ENCODE data around the gene RBKS.
"Not testable (repeated sequence)": the region's sequence is repeated elsewhere in the genome, so short reads cannot be mapped to it uniquely, and the experiment has no call there.

Gene RBKS

GRCh38 chr2:27756091-27756490, 134.1 kb downstream of the RBKS start:
- DNase-seq: no peak

GRCh38 chr2:27754831-27755230, 135.4 kb downstream of the RBKS start:
- DNase-seq: no peak

- DNase-seq: peak; percentile 75
Measured at GRCh38 chr2:27754138-27754588, 136.0 kb downstream of the RBKS start.

GRCh38 chr2:27752551-27753237, 137.5 kb downstream of the RBKS start:
- DNase-seq: no peak

- DNase-seq: no peak
Measured at GRCh38 chr2:27751377-27751776, 138.8 kb downstream of the RBKS start.

- not testable (repeated sequence) for DNase-seq
Measured at GRCh38 chr2:27748803-27749554, 141.2 kb downstream of the RBKS start.

- DNase-seq: no peak
Measured at GRCh38 chr2:27747827-27748352, 142.3 kb downstream of the RBKS start.

- DNase-seq: no peak
Measured at GRCh38 chr2:27746325-27746724, 143.9 kb downstream of the RBKS start.

- DNase-seq: not testable (repeated sequence)
Measured at GRCh38 chr2:27745494-27745893, 144.7 kb downstream of the RBKS start.

- DNase-seq: no peak
Measured at GRCh38 chr2:27742571-27742970, 147.6 kb downstream of the RBKS start.

GRCh38 chr2:27741673-27742072, 148.5 kb downstream of the RBKS start:
- peak; percentile 23 for DNase-seq

GRCh38 chr2:27739058-27739373, 151.2 kb downstream of the RBKS start:
- DNase-seq: no peak

GRCh38 chr2:27738349-27739057, 151.7 kb downstream of the RBKS start:
- DNase-seq: no peak

- no peak for DNase-seq
Measured at GRCh38 chr2:27737676-27738348, 152.4 kb downstream of the RBKS start.

GRCh38 chr2:27736890-27737204, 153.3 kb downstream of the RBKS start:
- DNase-seq: no peak

GRCh38 chr2:27736031-27736889, 153.9 kb downstream of the RBKS start:
- DNase-seq: no peak

GRCh38 chr2:27735263-27735904, 154.8 kb downstream of the RBKS start:
- no peak for DNase-seq

- no peak for DNase-seq
Measured at GRCh38 chr2:27734305-27734704, 155.9 kb downstream of the RBKS start.
